22Rv1 (cell line): ENCODE measurements around the gene IGSF21.

Experiments
- H3K27ac ChIP-seq: fragments of 450-650 bp; 2 replicates; pipeline ENCODE4 v1.5.1; 2017
- CTCF ChIP-seq: fragments of 450-650 bp; IDR thresholded peaks from 2 replicates; pipeline ENCODE4 v1.5.1; 2017; ENCODE audit warnings: mild to moderate bottlenecking
- ZFX ChIP-seq: fragments of 450-650 bp; IDR thresholded peaks from 2 replicates; pipeline ENCODE4 v1.6.1; 2017; ENCODE audit warnings: antibody characterized with exemption, borderline replicate concordance

Gene IGSF21

DNA sequence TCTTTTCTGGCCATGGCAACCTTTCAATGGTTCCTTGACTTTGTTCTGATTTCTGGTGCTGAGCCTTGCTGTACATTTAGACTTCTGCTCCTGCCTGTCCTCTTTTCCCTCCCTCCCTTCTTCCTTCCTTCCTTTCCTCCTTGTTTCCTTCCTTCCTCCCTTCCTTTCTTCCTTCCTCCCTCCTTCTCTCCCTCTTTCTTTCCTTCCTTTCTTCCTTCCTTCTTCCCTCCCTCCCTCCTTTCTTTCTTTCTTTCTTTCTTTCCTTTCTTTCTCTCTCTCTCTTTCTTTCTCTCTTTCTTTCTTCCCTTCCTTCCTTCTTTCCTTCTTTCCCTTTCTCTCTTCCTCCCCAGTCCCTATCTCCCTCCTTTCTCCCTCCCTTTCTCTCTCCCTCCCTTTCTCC is 10.4 kb upstream of the IGSF21 start:
- TF ChIP-seq CTCF = no peak
- TF ChIP-seq ZFX = no peak
- H3K27ac ChIP-seq = no peak overlapping the region

DNA sequence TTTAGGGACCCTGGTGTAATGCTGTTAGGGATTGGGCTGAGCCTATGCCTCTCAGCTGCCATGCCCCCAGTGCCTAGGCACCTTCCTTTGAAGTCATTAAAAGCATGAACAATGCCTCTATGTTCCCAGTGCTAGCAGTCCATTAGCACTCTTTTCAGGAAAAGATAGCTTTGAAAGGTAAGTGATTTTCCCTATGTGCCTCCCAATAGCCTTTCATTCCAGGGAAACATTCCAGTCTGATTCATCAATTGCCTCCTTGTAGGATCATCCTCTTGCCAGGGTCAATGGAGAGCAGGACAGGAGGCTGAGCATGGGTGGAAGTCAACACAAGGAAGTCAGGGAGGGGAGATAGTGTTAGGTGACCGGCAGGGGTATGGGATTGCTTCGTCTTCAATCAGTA is 8.6 kb upstream of the IGSF21 start:
- H3K27ac ChIP-seq = no peak overlapping the region
- no peak for TF ChIP-seq ZFX
- no peak for TF ChIP-seq CTCF

- TF ChIP-seq CTCF = no peak
- TF ChIP-seq ZFX = no peak
- no peak overlapping the region for H3K27ac ChIP-seq
Observed at GRCh38 chr1:18100060-18100459, 7.5 kb upstream of the IGSF21 start.

GRCh38 chr1:18100491-18101063 is 7.0 kb upstream of the IGSF21 start:
- H3K27ac ChIP-seq = no peak overlapping the region
- peak; percentile 81 for TF ChIP-seq CTCF
- TF ChIP-seq ZFX = no peak

DNA sequence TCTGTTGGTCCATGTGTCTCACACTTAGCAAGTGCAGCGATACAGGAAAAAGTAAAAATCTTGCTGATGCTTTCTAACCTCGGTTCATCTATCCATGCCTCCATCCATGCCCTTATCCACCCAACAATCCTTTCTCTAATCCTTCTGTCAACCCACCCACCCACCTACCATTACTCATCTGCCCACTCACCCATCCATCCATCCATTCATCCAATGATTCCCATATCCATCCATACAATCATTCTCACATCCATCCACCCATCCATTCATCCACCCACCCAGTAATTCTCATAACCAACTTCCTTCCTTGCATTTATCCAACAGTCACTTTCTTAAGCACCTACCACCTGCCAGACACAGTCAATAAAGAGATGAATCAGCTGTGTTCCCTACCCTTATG is 6.1 kb upstream of the IGSF21 start:
- H3K27ac ChIP-seq = no peak overlapping the region
- TF ChIP-seq CTCF = no peak
- TF ChIP-seq ZFX = no peak

GRCh38 chr1:18103788-18104421 is 3.7 kb upstream of the IGSF21 start:
- no peak overlapping the region for H3K27ac ChIP-seq
- no peak for TF ChIP-seq CTCF
- TF ChIP-seq ZFX = no peak

DNA sequence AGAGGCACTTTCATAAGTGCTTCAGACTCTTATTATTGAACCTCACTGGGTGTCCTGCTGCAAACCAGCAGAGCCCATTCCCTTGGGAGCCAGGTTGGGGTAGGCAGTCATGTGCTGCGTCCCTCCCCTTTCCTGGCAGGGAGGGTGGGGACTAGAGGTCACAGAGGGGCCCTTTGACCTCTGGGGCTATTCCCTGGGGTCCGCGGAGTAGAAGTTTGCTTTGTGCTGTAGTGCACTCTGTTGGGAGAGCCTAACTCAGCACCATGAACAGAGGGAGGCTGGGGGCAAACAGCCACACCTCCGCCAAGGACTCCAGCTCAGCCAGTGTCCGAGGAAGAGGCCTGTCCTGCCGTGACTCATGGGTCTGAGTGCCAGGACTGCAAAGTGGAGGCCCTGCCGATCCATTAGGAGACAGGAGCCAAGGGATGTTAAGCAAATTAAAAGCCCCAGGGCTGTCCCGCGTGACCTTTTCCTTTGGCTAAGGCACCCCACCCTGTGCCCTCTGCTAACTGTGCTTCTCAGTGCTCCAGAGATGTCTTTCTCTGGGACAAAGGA is 3.0 kb upstream of the IGSF21 start:
- H3K27ac ChIP-seq = no peak overlapping the region
- no peak for TF ChIP-seq ZFX
- TF ChIP-seq CTCF = no peak
